SK-N-SH (cell line): ENCODE results near the gene MAP3K2. TPM values are rescaled to one million over a fixed set of nuclear protein-coding genes. Genes with fewer than 3 reads are reported as not detected.

Source experiments
- CTCF ChIA-PET: fragments of 300-600, 350-600 bp; formaldehyde crosslinking; extraction: SDS; loops from one replicate; lab custom pipeline; 2021; lab: Yijun Ruan, JAX
- POLR2A ChIA-PET: fragments of 350-600 bp; sonication (Branson Sonifier 250); formaldehyde crosslinking; extraction: SDS; loops from one replicate; lab custom pipeline; 2020; ENCODE audit warnings: antibody characterized with exemption, inconsistent platforms; lab: Yijun Ruan, JAX
- DNase-seq: peaks from one replicate; pipeline ENCODE4 v3.0.0; 2012
- H2AFZ ChIP-seq: fragments of 200-600 bp; sonication (generic); 2 replicates; pipeline ENCODE4 v1.8.1; 2016; ENCODE audit warnings: antibody characterized with exemption, mild to moderate bottlenecking, low read depth
- H3F3A ChIP-seq: fragments of 200-600 bp; sonication (generic); replicated peaks from 2 replicates; pipeline ENCODE3; 2016; ENCODE audit warnings: antibody characterized with exemption, mild to moderate bottlenecking; ENCODE audit not compliant: insufficient read depth
- H3K27ac ChIP-seq, 2 experiments: fragments of 200-500 bp in 1 of 2; fragments of 200-600 bp in 1 of 2; sonication (Bioruptor generic) in 1 of 2; sonication (generic), shearing (Covaris generic) in 1 of 2; 2 replicates each; pipeline versions ENCODE4 v1.5.1 to v1.6.1; 2014 to 2016; ENCODE audit warnings: low read depth in 2 of 2, inconsistent platforms in 1 of 2, low read length in 1 of 2, mild to moderate bottlenecking in 1 of 2, mixed read lengths in 1 of 2
- H3K27me3 ChIP-seq: fragments of 200-600 bp; sonication (generic), shearing (Covaris generic); 2 replicates; pipeline ENCODE4 v1.6.1; 2016; ENCODE audit warnings: mixed run types; ENCODE audit not compliant: insufficient read depth
- H3K36me3 ChIP-seq, 2 experiments: fragments of 200-500 bp in 1 of 2; fragments of 200-600 bp in 1 of 2; sonication (Bioruptor generic) in 1 of 2; sonication (generic) in 1 of 2; replicated peaks in 1 of 2; 2 replicates each; pipeline versions ENCODE3 to v1.5.1; 2014 to 2016; ENCODE audit warnings: low read length in 1 of 2, mild to moderate bottlenecking in 1 of 2; ENCODE audit not compliant: insufficient read depth in 2 of 2, control insufficient read depth in 1 of 2
- H3K4me1 ChIP-seq, 2 experiments: fragments of 200-500 bp in 1 of 2; fragments of 200-600 bp in 1 of 2; sonication (Bioruptor generic) in 1 of 2; sonication (generic), shearing (Covaris generic) in 1 of 2; 2 replicates each; pipeline versions ENCODE4 v1.5.1 to v1.6.1; 2014 to 2016; ENCODE audit warnings: low read depth in 1 of 2, low read length in 1 of 2, mixed run types in 1 of 2; ENCODE audit not compliant: insufficient read depth in 2 of 2, control insufficient read depth in 1 of 2
- H3K4me2 ChIP-seq: fragments of 200-600 bp; sonication (generic), shearing (Covaris generic); 2 replicates; pipeline ENCODE4 v1.6.1; 2017; ENCODE audit warnings: mixed run types
- H3K4me3 ChIP-seq, 2 experiments: fragments of 200-500 bp in 1 of 2; fragments of 200-600 bp in 1 of 2; sonication (Bioruptor generic) in 1 of 2; sonication (generic), shearing (Covaris generic) in 1 of 2; 2 replicates each; pipeline versions ENCODE4 v1.5.1 to v1.8.1; 2014 to 2016; ENCODE audit warnings: low read depth in 2 of 2, inconsistent platforms in 1 of 2, low read length in 1 of 2, mild to moderate bottlenecking in 1 of 2, mixed read lengths in 1 of 2, moderate library complexity in 1 of 2
- H3K79me2 ChIP-seq: fragments of 200-600 bp; sonication (generic); 2 replicates; pipeline ENCODE4 v1.8.1; 2017; ENCODE audit warnings: mild to moderate bottlenecking; ENCODE audit not compliant: insufficient read depth
- H3K9ac ChIP-seq: fragments of 200-600 bp; sonication (generic); 2 replicates; pipeline ENCODE4 v1.6.1; 2017; ENCODE audit warnings: mixed run types
- H3K9me2 ChIP-seq: fragments of 200-600 bp; sonication (generic); 2 replicates; pipeline ENCODE4 v1.6.1; 2017; ENCODE audit warnings: mixed run types
- H3K9me3 ChIP-seq: fragments of 200-600 bp; sonication (generic); 2 replicates; pipeline ENCODE4 v1.6.1; 2017; ENCODE audit warnings: mixed run types, mild to moderate bottlenecking, moderate library complexity
- H4K20me1 ChIP-seq: fragments of 200-600 bp; sonication (generic); 2 replicates; pipeline ENCODE4 v1.6.1; 2017; ENCODE audit warnings: mild to moderate bottlenecking, mixed run types; ENCODE audit not compliant: insufficient read depth
- EP300 ChIP-seq, 2 experiments: IDR thresholded peaks; 2 replicates each; pipeline versions ENCODE4 v1.4.0 to v1.6.1; 2012; ENCODE audit warnings: borderline replicate concordance in 1 of 2, low read depth in 1 of 2, low read length in 1 of 2
- FOXJ3 ChIP-seq: sonication (generic); formaldehyde crosslinking; IDR thresholded peaks from 2 replicates; pipeline ENCODE4 v1.5.1; 2020; ENCODE audit warnings: mild to moderate bottlenecking, missing genetic modification reagents
- GATA2 ChIP-seq: sonication (generic); formaldehyde crosslinking; IDR thresholded peaks from 2 replicates; pipeline ENCODE4 v1.5.0; 2020; ENCODE audit warnings: mild to moderate bottlenecking, missing genetic modification reagents
- MEF2A ChIP-seq: IDR thresholded peaks from 2 replicates; pipeline ENCODE4 v1.4.0; 2012; ENCODE audit warnings: low read depth, borderline replicate concordance
- NFIC ChIP-seq: IDR thresholded peaks from 2 replicates; pipeline ENCODE4 v1.4.0; 2012; ENCODE audit warnings: borderline replicate concordance
- PBX3 ChIP-seq: IDR thresholded peaks from 2 replicates; pipeline ENCODE4; 2012
- REST ChIP-seq: IDR thresholded peaks from 2 replicates; pipeline ENCODE4 v1.6.1; 2012; ENCODE audit warnings: mild to moderate bottlenecking, low read depth, low read length, moderate library complexity
- RXRA ChIP-seq: IDR thresholded peaks from 2 replicates; pipeline ENCODE4 v1.4.0; 2012; ENCODE audit warnings: low read depth, mild to moderate bottlenecking, borderline replicate concordance
- SMC3 ChIP-seq: IDR thresholded peaks from 2 replicates; pipeline ENCODE4 v1.6.1; 2012; ENCODE audit warnings: low read depth, low read length, improper control_type of control experiment
- TCF12 ChIP-seq: IDR thresholded peaks from 2 replicates; pipeline ENCODE4 v1.4.0; 2012
- YY1 ChIP-seq: IDR thresholded peaks from 2 replicates; pipeline ENCODE4 v1.4.0; 2012; ENCODE audit warnings: low read depth, mild to moderate bottlenecking
- ZBTB33 ChIP-seq: IDR thresholded peaks from 2 replicates; pipeline ENCODE4 v1.4.0; 2012; ENCODE audit warnings: low read depth, borderline replicate concordance
- whole genome bisulfite sequencing: methylation state at CpG from one replicate; pipeline ENCODE4 v1.1.6; 2017; ENCODE audit warnings: low lambda C conversion rate; 5-methylcytosine and 5-hydroxymethylcytosine counted together
- polyA plus RNA-seq, 3 experiments: library from polyadenylated mRNA; depleted of rRNA; stranded (reverse); fragments of >200 nt; gene quantifications; 2 replicates each; pipeline ENCODE4 v1.2.3, GENCODE V29; 2012
- TF ChIP-seq, protein P1 (sequence below): fragments of 150-350 bp; IDR thresholded peaks from 2 replicates; pipeline ENCODE4 v1.6.1; 2017; ENCODE audit warnings: antibody characterized with exemption, low read length, low read depth, borderline replicate concordance

Gene MAP3K2
- polyA plus RNA-seq, 1 of the 3 experiments (the other 2 are of a cell fraction): 2.7 TPM

DNA sequence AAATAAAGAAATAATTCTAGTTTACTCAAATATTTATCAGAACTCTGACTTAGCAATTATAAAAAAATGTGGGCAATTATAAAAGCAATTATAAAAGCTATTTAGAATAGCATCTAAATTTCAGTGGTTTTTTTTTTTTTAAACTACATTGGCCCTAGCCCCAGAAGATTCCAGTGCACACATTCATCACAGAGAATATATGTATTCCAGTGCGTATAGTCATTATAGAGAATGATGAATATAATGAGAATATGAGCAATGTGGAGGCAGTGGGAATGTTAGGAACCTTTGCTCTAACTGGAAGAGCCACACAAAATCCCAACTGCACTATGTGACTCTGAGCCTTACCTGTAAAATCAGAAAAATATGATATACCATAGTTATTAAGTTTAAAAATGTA lies 10.5 kb downstream of the MAP3K2 start:
- no peak for TF ChIP-seq FOXJ3 (CRISPR knock-in tag)
- no peak for TF ChIP-seq SMC3
- TF ChIP-seq REST: no peak
- no peak for TF ChIP-seq EP300 (IDR thresholded peaks at IDR 0.05; ENCODE audit: borderline replicate concordance in 1 of 2, low read depth in 1 of 2, low read length in 1 of 2)
- no peak for TF ChIP-seq TCF12
- no peak for TF ChIP-seq NFIC
- no peak for TF ChIP-seq ZBTB33
- TF ChIP-seq YY1: no peak
- no peak for TF ChIP-seq GATA2 (CRISPR knock-in tag)
- TF ChIP-seq, protein P1, sequence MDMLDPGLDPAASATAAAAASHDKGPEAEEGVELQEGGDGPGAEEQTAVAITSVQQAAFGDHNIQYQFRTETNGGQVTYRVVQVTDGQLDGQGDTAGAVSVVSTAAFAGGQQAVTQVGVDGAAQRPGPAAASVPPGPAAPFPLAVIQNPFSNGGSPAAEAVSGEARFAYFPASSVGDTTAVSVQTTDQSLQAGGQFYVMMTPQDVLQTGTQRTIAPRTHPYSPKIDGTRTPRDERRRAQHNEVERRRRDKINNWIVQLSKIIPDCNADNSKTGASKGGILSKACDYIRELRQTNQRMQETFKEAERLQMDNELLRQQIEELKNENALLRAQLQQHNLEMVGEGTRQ: no peak
- no peak for TF ChIP-seq PBX3
- no peak for TF ChIP-seq MEF2A
- TF ChIP-seq RXRA: no peak
- WGBS: 100% methylated on average over 1 of the region's 1 CpG
- DNase-seq: no peak
- H3K4me3 ChIP-seq: no peak overlapping the region
- H3K9me3 ChIP-seq: no peaks in the 10 kb centered on the region
- peaks cover 0 to 21% of the 10 kb centered on the region in 2 experiments for H3K36me3 ChIP-seq
- H3F3A ChIP-seq: no peaks in the 10 kb centered on the region
- H3K9ac ChIP-seq: no peak overlapping the region
- H3K27ac ChIP-seq: no peak overlapping the region
- no peak overlapping the region for H3K4me2 ChIP-seq
- no peaks in the 10 kb centered on the region for H3K9me2 ChIP-seq
- ChIA-PET CTCF (interaction anchor here (1.1 to 2.5 kb wide), 3 partner anchors 9 to 21 kb away, joined by 4 to 9 read pairs (median 5); no protein-coding TSS in a partner anchor), POLR2A (interaction anchor here (0.6 kb wide), 1 partner anchor 330 kb away, joined by 3 read pairs; no protein-coding TSS in a partner anchor)
- H4K20me1 ChIP-seq: peaks cover 58% of the 10 kb centered on the region
- no peaks in the 10 kb centered on the region for H3K27me3 ChIP-seq
- no peaks in the 10 kb centered on the region for H3K4me1 ChIP-seq
- H2AFZ ChIP-seq: no peak overlapping the region
- peaks cover 99% of the 10 kb centered on the region for H3K79me2 ChIP-seq
